ENCODE measurements around the gene UNC5C. TPM values are rescaled to one million over a fixed set of nuclear protein-coding genes. Genes with fewer than 3 reads are reported as not detected.

Gene UNC5C
- total RNA-seq, 3 donors from 2014 or later (not counting 1 experiment from before 2014, with no cell fraction given): not detected

DNA sequence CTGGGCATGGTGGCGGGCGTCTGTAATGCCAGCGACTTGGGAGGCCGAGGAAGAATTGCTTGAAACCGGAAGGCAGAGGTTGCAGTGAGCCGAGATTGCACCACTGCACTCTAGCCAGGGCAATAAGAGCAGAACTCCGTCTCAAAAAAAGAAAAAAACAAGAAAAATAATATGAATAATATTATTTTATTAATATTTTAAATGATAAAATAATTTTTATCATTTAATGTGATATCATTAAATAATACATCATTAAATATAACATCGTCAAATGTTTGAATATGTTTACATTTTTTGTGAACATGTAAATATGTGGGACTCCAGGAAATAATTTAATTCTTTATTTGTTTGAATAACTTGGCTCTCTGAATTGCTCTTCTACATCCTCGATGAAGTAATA lies 15.5 kb downstream of the UNC5C start:
- Mint-ChIP-seq H3K9me3 (no peaks in the 10 kb centered on the region), H3K27me3 (ENCODE audit: low read depth in 2 of 2) (no peaks in the 10 kb centered on the region), H3K27ac (no peak overlapping the region), H3K4me3 (no peak overlapping the region), H3K36me3 (no peaks in the 10 kb centered on the region), H3K4me1 (no peaks in the 10 kb centered on the region)
- 97% methylated on average over 6 of the region's 9 CpGs for WGBS (ENCODE audit: insufficient coverage)
- Histone ChIP-seq H3K4me1 (ENCODE audit: control insufficient read depth, insufficient read depth, low read length) (no peaks in the 10 kb centered on the region), H3K4me3 (ENCODE audit: low read length) (no peak overlapping the region), H3K27ac (ENCODE audit: low read length) (no peak overlapping the region), H3K9me3 (ENCODE audit: control insufficient read depth, insufficient read depth, low read length) (no peaks in the 10 kb centered on the region), H3K27me3 (ENCODE audit: control insufficient read depth, insufficient read depth, low read length) (no peaks in the 10 kb centered on the region), H3K36me3 (ENCODE audit: control insufficient read depth, insufficient read depth, low read length) (no peaks in the 10 kb centered on the region)
- ATAC-seq (no peak), DNase-seq (no peak)
- intact Hi-C loops (cut with micrococcal nuclease): no loop called here
- TF ChIP-seq, protein P1, sequence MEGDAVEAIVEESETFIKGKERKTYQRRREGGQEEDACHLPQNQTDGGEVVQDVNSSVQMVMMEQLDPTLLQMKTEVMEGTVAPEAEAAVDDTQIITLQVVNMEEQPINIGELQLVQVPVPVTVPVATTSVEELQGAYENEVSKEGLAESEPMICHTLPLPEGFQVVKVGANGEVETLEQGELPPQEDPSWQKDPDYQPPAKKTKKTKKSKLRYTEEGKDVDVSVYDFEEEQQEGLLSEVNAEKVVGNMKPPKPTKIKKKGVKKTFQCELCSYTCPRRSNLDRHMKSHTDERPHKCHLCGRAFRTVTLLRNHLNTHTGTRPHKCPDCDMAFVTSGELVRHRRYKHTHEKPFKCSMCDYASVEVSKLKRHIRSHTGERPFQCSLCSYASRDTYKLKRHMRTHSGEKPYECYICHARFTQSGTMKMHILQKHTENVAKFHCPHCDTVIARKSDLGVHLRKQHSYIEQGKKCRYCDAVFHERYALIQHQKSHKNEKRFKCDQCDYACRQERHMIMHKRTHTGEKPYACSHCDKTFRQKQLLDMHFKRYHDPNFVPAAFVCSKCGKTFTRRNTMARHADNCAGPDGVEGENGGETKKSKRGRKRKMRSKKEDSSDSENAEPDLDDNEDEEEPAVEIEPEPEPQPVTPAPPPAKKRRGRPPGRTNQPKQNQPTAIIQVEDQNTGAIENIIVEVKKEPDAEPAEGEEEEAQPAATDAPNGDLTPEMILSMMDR (IDR thresholded peaks at IDR 0.05): no peak

- H3K27me3 Mint-ChIP-seq (ENCODE audit: low read depth in 2 of 2): no peaks in the 10 kb centered on the region
- DNase-seq (no peak), ATAC-seq (no peak)
- TF ChIP-seq, protein P1 (IDR thresholded peaks at IDR 0.05): no peak
- no peaks in the 10 kb centered on the region for H3K9me3 Mint-ChIP-seq
- H3K27ac Mint-ChIP-seq: no peak overlapping the region
- Histone ChIP-seq H3K4me3 (ENCODE audit: low read length) (no peak overlapping the region), H3K4me1 (ENCODE audit: control insufficient read depth, insufficient read depth, low read length) (no peaks in the 10 kb centered on the region), H3K36me3 (ENCODE audit: control insufficient read depth, insufficient read depth, low read length) (no peaks in the 10 kb centered on the region), H3K27ac (ENCODE audit: low read length) (no peak overlapping the region), H3K9me3 (ENCODE audit: control insufficient read depth, insufficient read depth, low read length) (no peaks in the 10 kb centered on the region), H3K27me3 (ENCODE audit: control insufficient read depth, insufficient read depth, low read length) (no peaks in the 10 kb centered on the region)
- intact Hi-C loops (cut with micrococcal nuclease): no loop called here
- H3K4me1 Mint-ChIP-seq: no peaks in the 10 kb centered on the region
- H3K4me3 Mint-ChIP-seq: no peak overlapping the region
- no peaks in the 10 kb centered on the region for H3K36me3 Mint-ChIP-seq
- WGBS (ENCODE audit: insufficient coverage): 95% methylated on average over 3 of the region's 3 CpGs
Observed at GRCh38 chr4:95532305-95532704, 16.5 kb downstream of the UNC5C start.

GRCh38 chr4:95531141-95531540 lies 17.6 kb downstream of the UNC5C start:
- Histone ChIP-seq H3K27me3 (ENCODE audit: control insufficient read depth, insufficient read depth, low read length) (no peaks in the 10 kb centered on the region), H3K9me3 (ENCODE audit: control insufficient read depth, insufficient read depth, low read length) (no peaks in the 10 kb centered on the region), H3K4me3 (ENCODE audit: low read length) (no peak overlapping the region), H3K27ac (ENCODE audit: low read length) (no peak overlapping the region), H3K36me3 (ENCODE audit: control insufficient read depth, insufficient read depth, low read length) (no peaks in the 10 kb centered on the region), H3K4me1 (ENCODE audit: control insufficient read depth, insufficient read depth, low read length) (no peaks in the 10 kb centered on the region)
- no CpG with 5 or more reads among the region's 1 CpG for WGBS (ENCODE audit: insufficient coverage)
- DNase-seq: no peak
- no peaks in the 10 kb centered on the region for H3K36me3 Mint-ChIP-seq
- intact Hi-C loops (cut with micrococcal nuclease): no loop called here
- H3K9me3 Mint-ChIP-seq: no peaks in the 10 kb centered on the region
- no peak overlapping the region for H3K4me3 Mint-ChIP-seq
- no peak overlapping the region for H3K27ac Mint-ChIP-seq
- no peaks in the 10 kb centered on the region for H3K27me3 Mint-ChIP-seq (ENCODE audit: low read depth in 2 of 2)
- ATAC-seq: no peak
- TF ChIP-seq, protein P1 (IDR thresholded peaks at IDR 0.05): no peak
- H3K4me1 Mint-ChIP-seq: no peaks in the 10 kb centered on the region

DNA sequence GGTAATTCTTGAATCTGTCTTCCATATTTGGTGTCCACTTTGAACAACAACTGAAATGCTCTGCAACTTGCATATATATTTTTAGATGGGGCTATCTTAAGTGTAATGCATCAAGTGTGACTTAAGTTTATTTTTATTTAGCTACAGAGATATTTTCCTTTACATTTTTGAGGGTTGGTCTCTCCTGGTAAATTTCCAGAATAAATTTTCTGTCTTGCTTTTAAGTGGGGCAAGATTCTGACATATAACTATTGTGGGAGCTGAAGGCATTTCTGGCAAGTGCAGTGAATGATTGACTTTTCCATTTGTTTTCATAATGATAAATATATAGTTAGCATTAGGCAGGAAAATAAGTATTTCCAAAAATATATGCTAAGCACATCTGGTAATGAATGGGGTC lies 18.8 kb downstream of the UNC5C start:
- intact Hi-C loops (cut with micrococcal nuclease): no loop called here
- Mint-ChIP-seq H3K4me1 (no peaks in the 10 kb centered on the region), H3K27me3 (ENCODE audit: low read depth in 2 of 2) (no peaks in the 10 kb centered on the region), H3K36me3 (no peaks in the 10 kb centered on the region), H3K4me3 (no peak overlapping the region), H3K9me3 (no peaks in the 10 kb centered on the region), H3K27ac (no peak overlapping the region)
- DNase-seq: no peak
- Histone ChIP-seq H3K4me1 (ENCODE audit: control insufficient read depth, insufficient read depth, low read length) (no peaks in the 10 kb centered on the region), H3K9me3 (ENCODE audit: control insufficient read depth, insufficient read depth, low read length) (no peaks in the 10 kb centered on the region), H3K27ac (ENCODE audit: low read length) (no peak overlapping the region), H3K36me3 (ENCODE audit: control insufficient read depth, insufficient read depth, low read length) (no peaks in the 10 kb centered on the region), H3K27me3 (ENCODE audit: control insufficient read depth, insufficient read depth, low read length) (no peaks in the 10 kb centered on the region), H3K4me3 (ENCODE audit: low read length) (no peak overlapping the region)
- TF ChIP-seq, protein P1 (IDR thresholded peaks at IDR 0.05): no peak
- ATAC-seq: no peak
